Spleen (tissue), 7 donors: ENCODE results near the gene AGXT2.

Experiments
- CTCF ChIP-seq, 11 experiments: fragments of 200-600 bp in 7 of 11; fragments of 450-650 bp in 4 of 11; sonication (generic) in 4 of 11; IDR thresholded peaks in 8 of 11; conservative IDR thresholded peaks in 3 of 11; 1 replicate in 7 of 11; 2 replicates in 4 of 11; pipeline versions ENCODE4 v1.4.0 to v1.8.0; 2016 to 2021; ENCODE audit warnings: antibody characterized with exemption in 11 of 11, inconsistent platforms in 4 of 11, mild to moderate bottlenecking in 1 of 11
- POLR2A ChIP-seq, 3 donors: fragments of 450-650 bp; IDR thresholded peaks; one replicate each; pipeline ENCODE4 v1.5.1; 2017; ENCODE audit warnings: antibody characterized with exemption in 3 of 3, mild to moderate bottlenecking in 1 of 3
- POLR2AphosphoS5 ChIP-seq, 3 donors: sonication (generic); formaldehyde crosslinking; IDR thresholded peaks; one replicate each; pipeline ENCODE4 v1.5.1; 2017; ENCODE audit warnings: antibody characterized with exemption in 3 of 3
- donor health status: DM: no; HTN: no; CAD: no; lungs with moderate emphysema.
- donor health status: DM: no; HTN: no; CAD: no.
- donor health status: DM: no; HTN: no; CAD: no.

- no peak for TF ChIP-seq CTCF (IDR thresholded peaks at IDR 0.05 in 8 of 11, conservative IDR thresholded peaks at IDR 0.05 in 3 of 11)
- TF ChIP-seq POLR2AphosphoS5 (IDR thresholded peaks at IDR 0.05), result no peak
- no peak for TF ChIP-seq POLR2A (IDR thresholded peaks at IDR 0.05)
Observed at GRCh38 chr5:35046774-35047173, 975 bp downstream of the AGXT2 start.
